SU-DHL-6 (cell line): ENCODE results near the gene NANS.

Experiments
- H2AFZ ChIP-seq: fragments of 200-600 bp; sonication (generic); 2 replicates; pipeline ENCODE4 v1.6.1; 2014; ENCODE audit warnings: low read depth, mild to moderate bottlenecking, moderate library complexity, mixed read lengths, antibody characterized with exemption, low read length; ENCODE audit not compliant: severe bottlenecking
- H3F3A ChIP-seq: fragments of 200-600 bp; shearing (Covaris generic); 2 replicates; pipeline ENCODE4 v1.6.0; 2016; ENCODE audit warnings: antibody characterized with exemption, mild to moderate bottlenecking; ENCODE audit not compliant: insufficient read depth
- H3K27ac ChIP-seq: fragments of 200-600 bp; sonication (generic); 2 replicates; pipeline ENCODE4 v1.5.1; 2016; ENCODE audit warnings: low read depth, mild to moderate bottlenecking, low read length, moderate library complexity, mixed read lengths
- H3K27me3 ChIP-seq: fragments of 200-600 bp; sonication (generic), shearing (Covaris generic); 2 replicates; pipeline ENCODE4 v1.6.0; 2014; ENCODE audit warnings: mild to moderate bottlenecking, low read length
- H3K36me3 ChIP-seq: fragments of 200-600 bp; sonication (generic); 2 replicates; pipeline ENCODE4 v1.6.1; 2014; ENCODE audit warnings: mild to moderate bottlenecking, low read length, mixed read lengths
- H3K4me2 ChIP-seq: fragments of 300-600, 200-600 bp; shearing (Covaris generic), sonication (generic); 2 replicates; pipeline ENCODE4 v1.6.0; 2014; ENCODE audit warnings: low read length, low read depth, mild to moderate bottlenecking; ENCODE audit not compliant: poor library complexity, severe bottlenecking
- H3K4me3 ChIP-seq: fragments of 200-600 bp; sonication (generic); 2 replicates; pipeline ENCODE4 v1.5.1; 2014; ENCODE audit warnings: antibody characterized with exemption, low read length, mild to moderate bottlenecking, mixed read lengths; ENCODE audit not compliant: insufficient read depth, poor library complexity, severe bottlenecking
- H3K79me2 ChIP-seq: fragments of 200-600 bp; sonication (generic); 2 replicates; pipeline ENCODE4 v1.6.1; 2014; ENCODE audit warnings: mild to moderate bottlenecking, low read length, moderate library complexity; ENCODE audit not compliant: insufficient read depth
- H3K9ac ChIP-seq: fragments of 200-600 bp; sonication (generic); 2 replicates; pipeline ENCODE4 v1.7.0; 2014; ENCODE audit warnings: mild to moderate bottlenecking, low read length
- H3K9me2 ChIP-seq: fragments of 200-600 bp; sonication (generic); replicated peaks from 2 replicates; pipeline ENCODE4 v1.6.1; 2014; ENCODE audit warnings: low read length; ENCODE audit not compliant: insufficient read depth
- H3K9me3 ChIP-seq: fragments of 200-600 bp; sonication (generic); 2 replicates; pipeline ENCODE4 v1.6.1; 2014; ENCODE audit warnings: low read length, mixed read lengths; ENCODE audit not compliant: insufficient read depth
- H4K20me1 ChIP-seq: fragments of 200-600 bp; sonication (generic); 2 replicates; pipeline ENCODE4 v1.6.1; 2014; ENCODE audit warnings: low read depth, mild to moderate bottlenecking, antibody characterized with exemption, low read length, moderate library complexity, mixed read lengths
- EZH2phosphoT487 ChIP-seq: fragments of 200-600 bp; sonication (generic), shearing (Covaris generic); conservative IDR thresholded peaks from 2 replicates; pipeline ENCODE4 v1.6.1; 2018; ENCODE audit warnings: mild to moderate bottlenecking, antibody characterized with exemption, low read length, moderate library complexity, mixed read lengths
- TF ChIP-seq, protein P1 (sequence below): fragments of 200-600 bp; sonication (generic); IDR thresholded peaks from one replicate; pipeline ENCODE4 v1.5.1; 2017; ENCODE audit warnings: antibody characterized with exemption, mild to moderate bottlenecking, low read length, moderate library complexity; ENCODE audit not compliant: insufficient read depth, poor library complexity, severe bottlenecking

Gene NANS

DNA sequence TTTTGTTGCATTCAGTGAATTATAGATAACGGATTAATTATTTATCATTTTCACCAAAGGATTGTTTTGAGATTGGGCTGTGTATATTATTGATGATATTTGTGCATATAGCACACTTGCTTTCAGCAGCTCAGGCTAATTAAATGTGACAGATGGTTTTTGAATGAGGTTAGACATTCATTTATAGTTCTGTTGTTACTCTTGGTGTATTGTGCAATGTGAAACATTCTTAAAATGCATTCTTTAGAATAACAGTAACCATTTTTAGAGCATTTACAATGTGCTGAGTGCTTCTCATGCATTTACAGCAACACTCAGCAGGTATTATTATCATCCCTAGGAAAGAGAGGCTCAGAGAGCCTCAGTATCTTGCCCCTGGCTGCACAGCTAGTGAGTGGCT is 23.8 kb downstream of the NANS start:
- no peak for TF ChIP-seq EZH2phosphoT487
- TF ChIP-seq, protein P1, sequence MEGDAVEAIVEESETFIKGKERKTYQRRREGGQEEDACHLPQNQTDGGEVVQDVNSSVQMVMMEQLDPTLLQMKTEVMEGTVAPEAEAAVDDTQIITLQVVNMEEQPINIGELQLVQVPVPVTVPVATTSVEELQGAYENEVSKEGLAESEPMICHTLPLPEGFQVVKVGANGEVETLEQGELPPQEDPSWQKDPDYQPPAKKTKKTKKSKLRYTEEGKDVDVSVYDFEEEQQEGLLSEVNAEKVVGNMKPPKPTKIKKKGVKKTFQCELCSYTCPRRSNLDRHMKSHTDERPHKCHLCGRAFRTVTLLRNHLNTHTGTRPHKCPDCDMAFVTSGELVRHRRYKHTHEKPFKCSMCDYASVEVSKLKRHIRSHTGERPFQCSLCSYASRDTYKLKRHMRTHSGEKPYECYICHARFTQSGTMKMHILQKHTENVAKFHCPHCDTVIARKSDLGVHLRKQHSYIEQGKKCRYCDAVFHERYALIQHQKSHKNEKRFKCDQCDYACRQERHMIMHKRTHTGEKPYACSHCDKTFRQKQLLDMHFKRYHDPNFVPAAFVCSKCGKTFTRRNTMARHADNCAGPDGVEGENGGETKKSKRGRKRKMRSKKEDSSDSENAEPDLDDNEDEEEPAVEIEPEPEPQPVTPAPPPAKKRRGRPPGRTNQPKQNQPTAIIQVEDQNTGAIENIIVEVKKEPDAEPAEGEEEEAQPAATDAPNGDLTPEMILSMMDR, result no peak
- no peaks in the 10 kb centered on the region for H3K27me3 ChIP-seq
- no peaks in the 10 kb centered on the region for H3K9me2 ChIP-seq
- no peaks in the 10 kb centered on the region for H4K20me1 ChIP-seq
- H3K79me2 ChIP-seq, result no peaks in the 10 kb centered on the region
- H3K4me3 ChIP-seq, result no peak overlapping the region
- no peaks in the 10 kb centered on the region for H3K9me3 ChIP-seq
- no peak overlapping the region for H3K4me2 ChIP-seq
- no peak overlapping the region for H3K9ac ChIP-seq
- no peaks in the 10 kb centered on the region; the same call in 1 of the 2 replicates for H3K36me3 ChIP-seq
- H3K27ac ChIP-seq, result no peak overlapping the region
- H2AFZ ChIP-seq, result no peak overlapping the region
- no peaks in the 10 kb centered on the region for H3F3A ChIP-seq

DNA sequence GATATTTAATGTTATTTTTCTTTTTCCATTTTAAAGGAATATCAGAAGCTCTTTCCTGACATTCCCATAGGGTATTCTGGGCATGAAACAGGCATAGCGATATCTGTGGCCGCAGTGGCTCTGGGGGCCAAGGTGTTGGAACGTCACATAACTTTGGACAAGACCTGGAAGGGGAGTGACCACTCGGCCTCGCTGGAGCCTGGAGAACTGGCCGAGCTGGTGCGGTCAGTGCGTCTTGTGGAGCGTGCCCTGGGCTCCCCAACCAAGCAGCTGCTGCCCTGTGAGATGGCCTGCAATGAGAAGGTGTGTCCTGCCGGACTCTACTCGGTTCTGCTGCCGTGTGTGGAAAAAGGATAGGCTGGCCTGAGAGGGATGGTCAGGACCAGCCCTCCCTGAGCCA is 24.2 kb downstream of the NANS start:
- H3K36me3 ChIP-seq, result no peaks in the 10 kb centered on the region; the same call in 1 of the 2 replicates
- no peak overlapping the region for H3K27ac ChIP-seq
- TF ChIP-seq, protein P1, result no peak
- TF ChIP-seq EZH2phosphoT487, result no peak

DNA sequence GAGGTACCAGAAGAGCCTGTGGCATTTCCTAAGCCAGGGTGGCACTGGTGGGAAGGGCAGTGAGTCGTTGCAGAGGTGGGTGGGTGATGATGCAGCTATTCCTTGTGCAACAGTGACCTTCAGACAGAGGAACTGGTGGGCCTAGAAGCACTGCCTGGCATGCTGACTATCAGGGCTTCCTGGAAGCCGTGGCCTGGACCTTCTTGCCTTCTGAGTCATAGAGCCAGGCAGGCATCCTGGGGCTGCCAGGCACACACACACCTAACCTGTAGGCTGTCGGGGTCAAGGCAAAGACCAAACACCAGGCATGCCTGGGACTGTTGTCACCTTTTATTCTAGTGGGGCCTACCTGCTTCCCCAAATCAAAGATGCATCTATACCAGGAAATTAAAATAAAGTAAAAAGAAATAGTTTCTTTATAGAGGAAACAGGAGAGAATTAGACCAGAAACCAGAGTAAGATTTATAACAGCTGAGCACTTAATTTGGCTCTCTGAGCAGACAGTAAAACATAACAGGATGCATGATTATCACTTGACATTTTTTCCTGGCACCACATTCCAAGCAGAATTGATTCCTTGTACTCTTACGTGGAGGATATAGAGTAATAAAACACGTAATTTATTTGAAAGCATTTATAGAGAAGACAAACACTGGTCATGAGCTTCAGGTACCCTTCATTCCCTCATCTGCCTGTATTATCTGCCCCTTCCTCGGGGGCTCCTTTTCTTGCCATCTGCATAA is 25.1 kb downstream of the NANS start:
- H3K9me3 ChIP-seq, result no peaks in the 10 kb centered on the region
- TF ChIP-seq EZH2phosphoT487, result no peak
- TF ChIP-seq, protein P1, result no peak
- H3K9me2 ChIP-seq, result no peaks in the 10 kb centered on the region
- H4K20me1 ChIP-seq, result no peaks in the 10 kb centered on the region
- H3K9ac ChIP-seq, result no peak overlapping the region
- H3K27ac ChIP-seq, result no peak overlapping the region
- H3K27me3 ChIP-seq, result no peaks in the 10 kb centered on the region
- no peak overlapping the region for H3K4me2 ChIP-seq
- H2AFZ ChIP-seq, result no peak overlapping the region
- no peak overlapping the region for H3K4me3 ChIP-seq
- no peaks in the 10 kb centered on the region for H3F3A ChIP-seq
- no peaks in the 10 kb centered on the region for H3K79me2 ChIP-seq
- no peaks in the 10 kb centered on the region; the same call in 1 of the 2 replicates for H3K36me3 ChIP-seq

More for the DNA sequence above, 24.2 kb downstream of the NANS start:
- Histone ChIP-seq H3K9me2 (no peaks in the 10 kb centered on the region), H4K20me1 (no peaks in the 10 kb centered on the region), H3K9me3 (no peaks in the 10 kb centered on the region), H3K27me3 (no peaks in the 10 kb centered on the region), H3K9ac (no peak overlapping the region), H3F3A (no peaks in the 10 kb centered on the region), H3K4me2 (no peak overlapping the region), H2AFZ (no peak overlapping the region), H3K4me3 (no peak overlapping the region), H3K79me2 (no peaks in the 10 kb centered on the region)
